GM19463 (cell line): ENCODE results near the gene RICTOR.
A peak's percentile ranks its signal among the peaks of the same experiment; 100 is the strongest.

Experiments
- ATAC-seq: cut with Tn5 transposase; IDR thresholded peaks from one replicate; pipeline ENCODE4 v1.9.1; 2021; ENCODE audit warnings: mild to moderate bottlenecking, moderate library complexity; ENCODE audit not compliant: unreplicated experiment

The RICTOR gene

DNA sequence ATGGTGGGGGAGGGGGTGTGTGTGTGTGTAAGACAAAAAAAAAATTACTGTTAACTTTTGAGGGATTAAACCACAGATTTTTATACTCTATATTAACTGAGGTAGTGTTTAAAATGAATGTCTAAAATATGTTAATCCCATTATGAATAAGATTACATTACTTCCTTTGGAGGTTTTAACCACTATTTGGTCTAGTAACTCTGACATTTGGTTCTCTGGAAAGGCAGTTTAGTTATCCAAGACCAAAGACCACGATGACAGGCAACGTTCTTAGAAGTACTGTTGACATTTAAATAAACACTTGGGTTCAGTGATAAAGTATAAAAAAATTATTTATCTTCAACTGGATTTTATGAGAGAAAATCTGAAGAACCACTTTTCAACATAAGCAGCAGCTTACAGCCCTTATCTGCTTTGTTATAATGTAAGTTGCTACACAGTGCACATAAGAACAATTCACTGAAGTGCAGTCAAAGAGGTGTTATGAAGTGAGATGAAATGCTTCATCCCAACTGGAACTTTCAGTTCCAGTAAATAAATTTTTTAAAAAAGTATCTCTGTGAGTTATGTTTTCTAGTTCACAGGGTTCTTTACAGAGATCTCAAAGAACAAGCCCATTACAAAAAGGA is 133.9 kb downstream of the RICTOR start:
- ATAC-seq, result no peak

- ATAC-seq, result no peak
These were observed 135.2 kb downstream of the RICTOR start for GRCh38 chr5:38938973-38939372.

DNA sequence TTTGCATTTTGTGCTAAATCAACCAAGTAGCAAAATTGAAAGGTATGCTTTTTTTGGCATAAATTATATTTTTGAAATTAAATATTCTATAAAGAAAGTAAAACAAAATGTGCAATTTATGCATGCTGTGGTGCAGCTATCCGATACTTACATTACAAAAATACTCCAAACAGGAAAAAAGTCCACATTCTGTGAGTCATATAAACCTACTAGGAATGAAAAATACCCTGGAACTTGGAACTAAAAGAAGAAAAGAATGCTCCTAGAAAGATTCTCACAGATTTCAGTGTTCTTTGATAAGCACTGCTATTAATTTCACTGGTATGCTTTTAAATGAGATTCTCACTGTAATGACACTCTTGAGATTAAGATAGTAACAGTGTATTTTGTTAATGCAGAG is 135.8 kb downstream of the RICTOR start:
- ATAC-seq, result no peak

DNA sequence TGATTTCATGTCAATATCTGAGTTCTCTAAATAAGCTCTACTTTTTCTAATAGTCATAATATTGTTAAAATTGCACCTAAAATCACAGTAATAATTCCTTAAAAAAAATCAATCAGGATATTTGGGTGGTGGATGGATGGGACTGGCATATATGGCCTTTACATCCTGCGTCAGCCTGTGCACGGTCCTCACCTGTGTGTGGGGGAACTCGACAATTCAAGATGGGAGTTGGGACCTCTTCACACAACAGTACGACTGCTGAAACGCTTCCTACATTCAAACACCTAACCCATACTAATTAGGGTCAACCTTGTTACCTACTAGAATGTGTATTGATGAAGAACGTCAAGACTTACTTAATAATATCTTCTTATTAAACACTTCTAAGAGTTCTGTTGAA is 137.9 kb downstream of the RICTOR start:
- ATAC-seq, result no peak

- no peak for ATAC-seq
These were observed 138.8 kb downstream of the RICTOR start for GRCh38 chr5:38935437-38935836.

DNA sequence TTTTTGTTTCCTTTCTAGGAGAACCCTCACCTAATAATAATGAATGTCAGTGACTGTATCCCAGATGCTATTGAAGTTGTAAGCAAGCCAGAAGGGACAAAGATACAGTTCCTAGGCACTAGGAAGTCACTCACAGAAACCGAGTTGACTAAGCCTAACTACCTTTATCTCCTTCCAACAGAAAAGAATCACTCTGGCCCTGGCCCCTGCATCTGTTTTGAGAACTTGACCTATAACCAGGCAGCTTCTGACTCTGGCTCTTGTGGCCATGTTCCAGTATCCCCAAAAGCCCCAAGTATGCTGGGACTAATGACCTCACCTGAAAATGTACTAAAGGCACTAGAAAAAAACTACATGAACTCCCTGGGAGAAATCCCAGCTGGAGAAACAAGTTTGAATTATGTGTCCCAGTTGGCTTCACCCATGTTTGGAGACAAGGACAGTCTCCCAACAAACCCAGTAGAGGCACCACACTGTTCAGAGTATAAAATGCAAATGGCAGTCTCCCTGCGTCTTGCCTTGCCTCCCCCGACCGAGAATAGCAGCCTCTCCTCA is 141.3 kb downstream of the RICTOR start:
- ATAC-seq, result no peak

- ATAC-seq, result no peak
These were observed 142.5 kb downstream of the RICTOR start for GRCh38 chr5:38931731-38932130.

GRCh38 chr5:38929838-38930237 is 144.4 kb downstream of the RICTOR start:
- ATAC-seq, result no peak

- ATAC-seq, result no peak
These were observed 146.7 kb downstream of the RICTOR start for GRCh38 chr5:38927470-38927869.

DNA sequence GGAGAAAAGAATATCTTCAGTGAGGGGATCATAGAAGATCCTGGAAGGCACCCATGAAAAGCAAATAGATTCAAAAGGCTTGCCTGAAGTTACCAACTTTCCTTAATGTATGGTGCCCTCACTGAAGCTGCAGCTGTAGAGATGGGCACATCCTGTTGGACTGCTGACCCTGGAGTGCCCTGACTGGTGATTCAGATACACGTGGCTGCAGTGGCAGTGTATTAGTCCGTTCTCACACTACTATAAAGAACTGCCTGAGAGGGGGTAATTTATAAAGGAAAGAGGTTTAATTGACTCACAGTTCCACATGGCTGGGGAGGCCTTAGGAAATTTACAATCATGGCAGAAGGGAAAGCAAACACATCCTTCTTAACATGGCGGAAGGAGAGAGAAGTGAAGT is 148.1 kb downstream of the RICTOR start:
- ATAC-seq, result no peak

DNA sequence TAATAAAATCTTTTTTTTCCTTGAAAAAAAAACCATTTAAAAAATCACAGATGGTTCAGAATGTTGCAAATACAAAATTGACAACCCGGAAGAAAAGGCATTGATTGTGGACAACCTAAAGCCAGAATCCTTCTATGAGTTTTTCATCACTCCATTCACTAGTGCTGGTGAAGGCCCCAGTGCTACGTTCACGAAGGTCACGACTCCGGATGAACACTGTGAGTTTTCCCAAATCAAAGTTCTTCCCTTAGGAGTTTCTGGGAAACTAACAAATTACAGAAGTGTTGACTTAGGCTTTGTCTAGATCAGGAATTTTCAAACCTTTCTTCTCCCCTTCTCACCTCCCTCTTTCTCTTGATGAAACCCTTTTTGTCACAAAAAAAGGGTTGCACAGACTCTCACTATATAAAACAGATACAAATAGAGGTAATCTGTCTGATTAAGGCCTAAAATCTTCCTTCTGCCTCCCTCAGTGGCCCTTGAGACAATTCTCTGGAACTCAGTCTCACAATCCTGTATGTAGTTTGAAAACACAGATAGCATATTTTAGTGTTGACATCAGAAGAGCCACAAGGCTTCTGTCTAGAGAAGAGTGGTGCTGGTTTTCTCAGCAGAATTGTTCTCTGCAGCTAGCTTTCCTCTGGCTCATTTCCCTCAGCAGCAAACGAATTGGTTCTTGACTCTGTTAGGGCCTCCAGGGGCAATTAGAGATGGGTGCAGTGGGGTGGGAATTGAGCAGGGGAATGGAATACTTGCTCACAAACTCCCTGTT is 148.9 kb downstream of the RICTOR start:
- no peak for ATAC-seq

DNA sequence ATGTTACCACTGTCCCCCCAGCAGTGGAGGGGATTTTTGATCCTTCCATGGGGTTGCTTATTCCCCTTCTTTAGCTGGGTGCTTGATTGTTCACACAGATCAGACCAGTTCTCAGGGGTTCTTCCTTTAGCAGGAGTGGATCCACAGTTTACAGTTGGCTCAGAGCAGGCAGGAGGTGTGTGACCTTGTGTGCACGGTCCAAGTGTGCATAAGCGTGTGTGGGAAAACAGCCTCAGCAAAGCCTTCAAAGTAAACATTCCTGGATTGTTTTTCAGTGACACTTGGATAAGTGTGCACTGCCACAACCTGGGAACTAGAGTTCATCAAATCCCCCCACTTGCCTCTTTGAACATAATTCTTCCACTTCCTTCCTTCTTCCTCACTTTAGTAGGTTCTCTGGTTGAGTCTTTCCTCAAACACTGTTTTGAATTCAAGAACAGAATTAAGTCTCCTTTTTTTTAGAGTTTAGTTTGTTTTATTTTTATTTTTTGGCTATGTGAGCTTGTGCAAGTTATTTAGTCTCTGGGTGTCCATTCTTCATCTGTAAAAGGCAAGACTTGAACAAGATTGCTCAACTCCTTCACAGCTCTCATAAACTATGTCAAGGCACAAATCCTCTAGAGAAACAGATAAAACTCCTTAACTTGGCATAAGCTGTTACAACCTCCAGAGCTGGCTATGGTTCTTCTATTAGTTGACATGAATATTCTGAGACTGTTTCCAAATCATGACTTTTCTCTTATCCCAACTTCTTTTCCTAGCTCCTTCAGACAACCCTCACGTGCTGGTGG is 150.3 kb downstream of the RICTOR start:
- ATAC-seq, result no peak

- ATAC-seq, result peak; percentile 67
These were observed 152.0 kb downstream of the RICTOR start for GRCh38 chr5:38922199-38922598.

GRCh38 chr5:38921174-38921573 is 153.0 kb downstream of the RICTOR start:
- ATAC-seq, result no peak

DNA sequence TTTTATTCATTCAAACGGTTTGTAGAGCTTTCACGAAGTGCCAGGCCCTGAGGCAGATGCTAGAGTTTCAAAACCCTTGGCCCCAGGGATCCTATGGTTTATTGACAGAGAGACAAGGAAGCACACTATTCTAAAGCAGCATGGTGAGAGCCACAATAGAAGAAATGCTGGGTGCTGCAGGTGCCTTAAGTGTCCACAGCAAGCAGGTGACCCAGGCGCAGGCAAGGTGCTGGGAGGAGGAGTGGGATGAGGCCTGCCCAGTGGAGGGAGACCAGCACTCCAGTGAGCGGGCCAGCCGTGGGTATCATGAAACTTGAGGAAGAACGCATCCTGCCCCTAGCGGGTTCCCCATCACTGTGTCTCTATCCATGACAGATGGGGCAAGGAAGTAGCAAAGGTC is 157.4 kb downstream of the RICTOR start:
- ATAC-seq, result no peak

- ATAC-seq, result no peak
These were observed 160.5 kb downstream of the RICTOR start for GRCh38 chr5:38913714-38914113.

- no peak for ATAC-seq
These were observed 162.3 kb downstream of the RICTOR start for GRCh38 chr5:38911933-38912332.

DNA sequence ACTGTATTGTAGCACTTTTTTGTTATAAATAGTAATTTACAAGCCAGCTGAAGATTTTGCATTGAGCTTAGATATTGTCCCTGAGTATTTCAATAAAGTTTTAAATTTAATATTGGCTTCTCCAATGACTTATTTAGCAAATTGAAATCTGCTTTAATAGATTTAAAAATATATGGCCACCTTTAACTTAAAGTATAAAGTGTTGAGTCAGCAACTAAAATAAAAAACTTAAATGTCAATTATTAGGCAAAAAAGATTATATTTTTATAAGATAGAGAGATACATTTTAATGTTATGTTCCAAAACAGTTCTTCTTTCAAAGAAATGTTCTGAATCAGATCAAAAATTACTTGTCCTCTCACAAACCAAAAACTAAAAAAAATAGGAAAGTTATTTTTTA is 167.7 kb downstream of the RICTOR start:
- ATAC-seq, result no peak

- ATAC-seq, result no peak
These were observed 168.7 kb downstream of the RICTOR start for GRCh38 chr5:38905516-38905915.

- ATAC-seq, result no peak
These were observed 174.3 kb downstream of the RICTOR start for GRCh38 chr5:38899936-38900335.

GRCh38 chr5:38896760-38897159 is 177.4 kb downstream of the RICTOR start:
- no peak for ATAC-seq

- no peak for ATAC-seq
These were observed 181.8 kb downstream of the RICTOR start for GRCh38 chr5:38892363-38892762.
